Fibroblast of the aortic adventitia (primary cell): ENCODE data around the gene CRAMP1. TPM values are rescaled to one million over a fixed set of nuclear protein-coding genes. Genes with fewer than 3 reads are reported as not detected.
"Not testable (repeated sequence)": the region's sequence is repeated elsewhere in the genome, so short reads cannot be mapped to it uniquely, and the experiment has no call there.

Source experiments
- DNase-seq: peaks from one replicate; pipeline ENCODE4 v3.0.0-alpha.2; 2010; ENCODE audit warnings: low read depth
- H3K4me3 ChIP-seq: 2 replicates; pipeline ENCODE4 v1.5.1; 2011; ENCODE audit warnings: low read depth, mild to moderate bottlenecking, control low read depth, low read length, moderate library complexity
- CTCF ChIP-seq: IDR thresholded peaks from 2 replicates; pipeline ENCODE4 v1.5.1; 2011; ENCODE audit warnings: mild to moderate bottlenecking, low read length, control low read depth, inconsistent platforms; ENCODE audit not compliant: insufficient read depth
- total RNA-seq: library from RNA; depleted of rRNA; stranded (reverse); fragments of >200 nt; gene quantifications from 2 replicates; pipeline ENCODE4 v1.2.3, GENCODE V29; 2012; ENCODE audit warnings: low replicate concordance

CRAMP1 gene
- total RNA-seq, 1 donor: 9.9 TPM

GRCh38 chr16:1713331-1713730 lies 101.2 kb downstream of the CRAMP1 start:
- DNase-seq: no peak
- no peak overlapping the region for H3K4me3 ChIP-seq
- TF ChIP-seq CTCF: no peak

GRCh38 chr16:1713933-1714332 lies 101.8 kb downstream of the CRAMP1 start:
- DNase-seq: no peak
- no peak overlapping the region for H3K4me3 ChIP-seq
- no peak for TF ChIP-seq CTCF

GRCh38 chr16:1715220-1715619 lies 103.1 kb downstream of the CRAMP1 start:
- TF ChIP-seq CTCF: no peak
- H3K4me3 ChIP-seq: no peak overlapping the region
- DNase-seq: no peak

- not testable (repeated sequence) for H3K4me3 ChIP-seq, DNase-seq
Observed at GRCh38 chr16:1718236-1718635, 106.1 kb downstream of the CRAMP1 start.

GRCh38 chr16:1719559-1720229 lies 107.5 kb downstream of the CRAMP1 start:
- DNase-seq: not testable (repeated sequence)

GRCh38 chr16:1721372-1721771 lies 109.2 kb downstream of the CRAMP1 start:
- TF ChIP-seq CTCF: no peak
- DNase-seq: no peak
- no peak overlapping the region for H3K4me3 ChIP-seq

More at GRCh38 chr16:1719559-1720229, 107.5 kb downstream of the CRAMP1 start:
- H3K4me3 ChIP-seq: not testable (repeated sequence)

GRCh38 chr16:1723450-1724147 lies 111.4 kb downstream of the CRAMP1 start:
- DNase-seq: peak; percentile 53
- H3K4me3 ChIP-seq: no peak overlapping the region
- peak; percentile 83 for TF ChIP-seq CTCF

- TF ChIP-seq CTCF: no peak
- H3K4me3 ChIP-seq: no peak overlapping the region
- no peak for DNase-seq
Observed at GRCh38 chr16:1724491-1724890, 112.3 kb downstream of the CRAMP1 start.
